Trophoblast cell (in vitro differentiated cells and primary cell): Measurements from ENCODE around the gene JAKMIP1.

Experiments
- DNase-seq, 2 donors: peaks; one replicate each; pipeline ENCODE4 v3.0.0-alpha.2; 2016
- H2AFZ ChIP-seq: 2 replicates; pipeline ENCODE4 v1.6.1; 2013; ENCODE audit warnings: low read length, moderate library complexity, mild to moderate bottlenecking; ENCODE audit not compliant: insufficient read depth, poor library complexity
- H2AK5ac ChIP-seq: 2 replicates; pipeline ENCODE4 v1.6.1; 2013; ENCODE audit warnings: mild to moderate bottlenecking, low read length
- H2BK120ac ChIP-seq: 2 replicates; pipeline ENCODE4 v1.6.1; 2013; ENCODE audit warnings: low read length, mild to moderate bottlenecking, moderate library complexity; ENCODE audit not compliant: insufficient read depth, poor library complexity
- H2BK12ac ChIP-seq: 2 replicates; pipeline ENCODE4 v1.6.1; 2013; ENCODE audit warnings: mild to moderate bottlenecking, low read length, moderate library complexity
- H2BK5ac ChIP-seq: 2 replicates; pipeline ENCODE4 v1.6.1; 2013; ENCODE audit warnings: low read length, low read depth, moderate library complexity, mild to moderate bottlenecking; ENCODE audit not compliant: poor library complexity
- H3K14ac ChIP-seq: 2 replicates; pipeline ENCODE4 v1.6.1; 2013; ENCODE audit warnings: mild to moderate bottlenecking, low read length
- H3K18ac ChIP-seq: 2 replicates; pipeline ENCODE4 v1.6.1; 2013; ENCODE audit warnings: mild to moderate bottlenecking, low read length
- H3K23ac ChIP-seq: 2 replicates; pipeline ENCODE4 v1.6.1; 2013; ENCODE audit warnings: low read length
- H3K27ac ChIP-seq: 2 replicates; pipeline ENCODE4 v1.5.1; 2013; ENCODE audit warnings: low read depth, mild to moderate bottlenecking, inconsistent platforms, low read length, moderate library complexity
- H3K27me3 ChIP-seq: 2 replicates; pipeline ENCODE4 v1.6.1; 2013; ENCODE audit warnings: inconsistent platforms, mild to moderate bottlenecking, low read length, moderate library complexity; ENCODE audit not compliant: insufficient read depth
- H3K36me3 ChIP-seq, 2 experiments: 1 replicate in 1 of 2; 2 replicates in 1 of 2; pipeline ENCODE4 v1.6.1; 2013; ENCODE audit warnings: low read length in 2 of 2, mild to moderate bottlenecking in 2 of 2, moderate library complexity in 1 of 2; ENCODE audit not compliant: insufficient read depth in 2 of 2, control insufficient read depth in 1 of 2
- H3K4ac ChIP-seq: 2 replicates; pipeline ENCODE4 v1.6.1; 2013; ENCODE audit warnings: low read depth, mild to moderate bottlenecking, low read length, moderate library complexity
- H3K4me1 ChIP-seq, 2 experiments: 1 replicate in 1 of 2; 2 replicates in 1 of 2; pipeline ENCODE4 v1.6.1; 2013; ENCODE audit warnings: low read length in 2 of 2, mild to moderate bottlenecking in 2 of 2, moderate library complexity in 1 of 2; ENCODE audit not compliant: insufficient read depth in 2 of 2, control insufficient read depth in 1 of 2
- H3K4me2 ChIP-seq: 2 replicates; pipeline ENCODE4 v1.6.1; 2013; ENCODE audit warnings: inconsistent platforms, mild to moderate bottlenecking, low read length, moderate library complexity
- H3K4me3 ChIP-seq: 2 replicates; pipeline ENCODE4 v1.5.1; 2013; ENCODE audit warnings: mild to moderate bottlenecking, low read depth, low read length, inconsistent platforms
- H3K79me1 ChIP-seq: one replicate; pipeline ENCODE4 v1.6.1; 2013; ENCODE audit warnings: low read length
- H3K79me2 ChIP-seq: 2 replicates; pipeline ENCODE4 v1.6.1; 2013; ENCODE audit warnings: low read length, mild to moderate bottlenecking; ENCODE audit not compliant: control insufficient read depth, insufficient read depth, poor library complexity
- H3K9ac ChIP-seq: 2 replicates; pipeline ENCODE4 v1.6.1; 2013; ENCODE audit warnings: mild to moderate bottlenecking, low read length
- H3K9me3 ChIP-seq: 2 replicates; pipeline ENCODE4 v1.6.1; 2013; ENCODE audit warnings: low read depth, mild to moderate bottlenecking, control low read depth, inconsistent platforms, low read length; ENCODE audit not compliant: insufficient read depth
- H4K12ac ChIP-seq: 2 replicates; pipeline ENCODE4 v1.6.1; 2013; ENCODE audit warnings: low read depth, mild to moderate bottlenecking, low read length, moderate library complexity
- H4K8ac ChIP-seq: 2 replicates; pipeline ENCODE4 v1.6.1; 2013; ENCODE audit warnings: low read depth, mild to moderate bottlenecking, low read length, moderate library complexity
- H4K91ac ChIP-seq: one replicate; pipeline ENCODE4 v1.6.1; 2013; ENCODE audit warnings: low read depth, mild to moderate bottlenecking, low read length, moderate library complexity
- WGBS: extraction: QIAGEN DNeasy Blood & Tissue Kit; methylation state at CpG from one replicate; pipeline ENCODE4 v1.1.7; 2013; ENCODE audit warnings: missing lambda C conversion rate; ENCODE audit not compliant: insufficient read length, insufficient coverage; ENCODE audit errors: extremely low coverage; 5-methylcytosine and 5-hydroxymethylcytosine counted together

Gene JAKMIP1

DNA sequence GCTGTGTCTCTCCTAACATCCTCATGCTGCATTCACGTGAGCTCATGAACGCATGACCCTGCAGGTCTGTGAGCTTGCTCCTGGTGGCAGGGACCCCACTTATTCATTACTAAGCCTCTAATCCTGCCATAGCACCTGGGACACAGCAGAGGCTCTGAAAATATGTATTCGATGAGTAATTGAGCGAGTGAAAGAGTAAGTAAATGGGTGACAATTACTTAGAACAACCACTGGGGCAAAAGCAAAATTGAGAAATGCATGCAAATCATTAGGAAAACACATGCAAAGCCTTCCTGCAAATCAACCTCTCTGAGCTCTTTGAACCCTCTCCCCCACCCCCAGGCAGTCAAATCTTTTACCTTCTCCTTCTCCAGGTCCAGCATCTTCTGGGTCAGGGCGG, 158.5 kb downstream of the JAKMIP1 start:
- Histone ChIP-seq H2AK5ac (no peak overlapping the region), H3K23ac (no peak overlapping the region), H3K18ac (no peak overlapping the region), H3K27me3 (no peaks in the 10 kb centered on the region), H3K4me3 (no peak overlapping the region), H3K4me1 (no peaks in the 10 kb centered on the region), H3K4ac (no peak overlapping the region), H4K12ac (no peak overlapping the region), H3K4me2 (no peak overlapping the region), H3K27ac (no peak overlapping the region), H4K8ac (no peak overlapping the region), H3K14ac (no peak overlapping the region), H2BK5ac (no peak overlapping the region), H3K79me1 (no peaks in the 10 kb centered on the region), H2AFZ (no peak overlapping the region), H3K9me3 (peaks cover 3% of the 10 kb centered on the region), H3K36me3 (no peaks in the 10 kb centered on the region), H3K79me2 (no peaks in the 10 kb centered on the region), H3K9ac (no peak overlapping the region), H2BK120ac (no peak overlapping the region), H2BK12ac (no peak overlapping the region), H4K91ac (no peak overlapping the region)
- WGBS: no CpG with 5 or more reads among the region's 5 CpGs
- DNase-seq: no peak

DNA sequence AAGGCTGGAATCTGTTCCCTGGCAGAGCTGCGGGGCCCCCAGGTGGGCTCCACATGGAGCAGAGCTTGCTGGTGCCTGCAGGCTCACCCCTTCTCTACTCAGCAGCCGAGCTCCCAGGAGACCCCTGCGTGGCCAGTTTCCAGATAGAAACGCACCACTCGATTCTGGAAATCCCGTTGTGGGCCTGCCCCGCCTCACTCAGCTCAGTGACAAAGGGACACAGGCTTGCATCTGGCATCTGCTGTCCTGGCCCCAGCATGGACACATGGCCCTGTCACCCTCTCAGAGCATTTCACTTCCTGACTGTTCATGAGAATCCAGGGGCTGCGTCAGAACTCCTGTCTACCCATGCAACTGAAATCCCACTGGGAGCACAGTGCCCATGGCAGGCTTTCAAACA, 161.6 kb downstream of the JAKMIP1 start:
- no peaks in the 10 kb centered on the region for H3K79me1 ChIP-seq
- H4K12ac ChIP-seq: no peak overlapping the region
- no peak overlapping the region for H3K4me3 ChIP-seq
- no peak overlapping the region for H2BK12ac ChIP-seq
- H3K14ac ChIP-seq: no peak overlapping the region
- no peak for DNase-seq
- H3K9me3 ChIP-seq: peaks cover 1% of the 10 kb centered on the region
- WGBS: no CpG with 5 or more reads among the region's 8 CpGs
- no peak overlapping the region for H3K18ac ChIP-seq
- H3K36me3 ChIP-seq: no peaks in the 10 kb centered on the region
- no peak overlapping the region for H4K8ac ChIP-seq
- H3K4ac ChIP-seq: no peak overlapping the region
- no peak overlapping the region for H2BK120ac ChIP-seq
- no peaks in the 10 kb centered on the region for H3K4me1 ChIP-seq
- no peak overlapping the region for H3K4me2 ChIP-seq
- no peak overlapping the region for H3K27ac ChIP-seq
- no peaks in the 10 kb centered on the region for H3K79me2 ChIP-seq
- no peak overlapping the region for H2BK5ac ChIP-seq
- no peak overlapping the region for H3K23ac ChIP-seq
- H2AK5ac ChIP-seq: no peak overlapping the region
- no peaks in the 10 kb centered on the region for H3K27me3 ChIP-seq
- H4K91ac ChIP-seq: no peak overlapping the region
- H3K9ac ChIP-seq: no peak overlapping the region
- no peak overlapping the region for H2AFZ ChIP-seq

DNA sequence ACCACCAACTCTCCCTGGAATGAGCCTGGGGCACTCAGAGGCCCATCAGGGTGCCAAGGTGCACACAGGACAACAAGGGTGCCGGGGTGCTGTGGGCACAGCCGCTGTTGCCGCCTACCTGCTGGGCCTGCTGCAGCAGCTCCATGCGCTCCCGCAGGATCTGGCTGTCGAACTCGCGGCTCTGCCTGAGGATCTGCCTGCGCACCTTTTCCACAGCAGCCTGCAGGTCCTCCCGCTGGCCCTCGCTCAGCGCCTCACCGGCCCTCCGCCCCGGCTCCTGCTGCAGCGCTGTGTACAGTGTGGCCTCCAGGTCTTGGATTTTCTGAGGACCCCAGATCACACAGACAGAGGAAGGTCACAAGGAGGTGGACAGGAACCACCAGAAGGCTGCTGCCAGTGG, 164.6 kb downstream of the JAKMIP1 start:
- Histone ChIP-seq H3K14ac (no peak overlapping the region), H2BK120ac (no peak overlapping the region), H3K23ac (no peak overlapping the region), H3K79me1 (no peaks in the 10 kb centered on the region), H2BK5ac (no peak overlapping the region), H3K27ac (no peak overlapping the region), H3K27me3 (no peaks in the 10 kb centered on the region), H4K8ac (no peak overlapping the region), H3K4me2 (no peak overlapping the region), H2BK12ac (no peak overlapping the region), H2AK5ac (no peak overlapping the region), H3K4me1 (no peaks in the 10 kb centered on the region), H3K9me3 (no peaks in the 10 kb centered on the region), H3K18ac (no peak overlapping the region), H3K4ac (no peak overlapping the region), H3K4me3 (no peak overlapping the region), H3K79me2 (no peaks in the 10 kb centered on the region), H4K12ac (no peak overlapping the region), H2AFZ (no peak overlapping the region), H3K36me3 (no peaks in the 10 kb centered on the region), H3K9ac (no peak overlapping the region), H4K91ac (no peak overlapping the region)
- WGBS: no CpG with 5 or more reads among the region's 16 CpGs
- DNase-seq: no peak

DNA sequence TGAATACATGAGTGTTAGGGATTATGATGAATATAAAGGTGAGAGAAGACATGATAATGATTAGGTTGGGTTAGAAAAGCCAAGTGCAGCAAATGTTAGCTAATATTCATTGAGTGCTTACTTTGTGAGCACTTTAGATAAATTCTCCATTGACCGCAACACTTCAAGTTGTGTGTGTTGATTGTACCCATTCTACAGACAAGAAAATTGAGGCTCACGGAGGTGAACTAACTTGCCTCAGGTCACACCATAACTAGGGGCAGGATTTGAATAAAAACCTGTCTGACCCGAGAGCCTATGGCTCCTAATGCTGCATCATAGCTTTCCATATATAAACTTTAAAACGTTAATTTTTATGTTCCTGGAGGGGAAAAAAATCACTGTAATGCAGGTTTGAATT, 167.0 kb downstream of the JAKMIP1 start:
- no peaks in the 10 kb centered on the region for H3K9me3 ChIP-seq
- no peak overlapping the region for H3K14ac ChIP-seq
- H3K79me2 ChIP-seq: no peaks in the 10 kb centered on the region
- H3K27ac ChIP-seq: no peak overlapping the region
- no peak overlapping the region for H4K8ac ChIP-seq
- no peak overlapping the region for H4K12ac ChIP-seq
- H3K4me3 ChIP-seq: no peak overlapping the region
- no peak overlapping the region for H2AK5ac ChIP-seq
- H3K27me3 ChIP-seq: no peaks in the 10 kb centered on the region
- no peak overlapping the region for H4K91ac ChIP-seq
- H2AFZ ChIP-seq: no peak overlapping the region
- DNase-seq: no peak
- H3K4ac ChIP-seq: no peak overlapping the region
- no peaks in the 10 kb centered on the region for H3K36me3 ChIP-seq
- no peak overlapping the region for H3K4me2 ChIP-seq
- H3K23ac ChIP-seq: no peak overlapping the region
- H2BK5ac ChIP-seq: no peak overlapping the region
- H3K9ac ChIP-seq: no peak overlapping the region
- no peaks in the 10 kb centered on the region for H3K79me1 ChIP-seq
- H2BK120ac ChIP-seq: no peak overlapping the region
- no peak overlapping the region for H2BK12ac ChIP-seq
- no peak overlapping the region for H3K18ac ChIP-seq
- WGBS: no CpG with 5 or more reads among the region's 4 CpGs
- H3K4me1 ChIP-seq: no peaks in the 10 kb centered on the region
